22Rv1 (cell line): ENCODE results near the gene CEP164.

Experiments used
- ZFX ChIP-seq: fragments of 450-650 bp; IDR thresholded peaks from 2 replicates; pipeline ENCODE4 v1.6.1; 2017; ENCODE audit warnings: antibody characterized with exemption, borderline replicate concordance
- TF ChIP-seq, protein P1 (sequence below): fragments of 450-650 bp; IDR thresholded peaks from 2 replicates; pipeline ENCODE4 v1.5.1; 2017; ENCODE audit warnings: mild to moderate bottlenecking

DNA sequence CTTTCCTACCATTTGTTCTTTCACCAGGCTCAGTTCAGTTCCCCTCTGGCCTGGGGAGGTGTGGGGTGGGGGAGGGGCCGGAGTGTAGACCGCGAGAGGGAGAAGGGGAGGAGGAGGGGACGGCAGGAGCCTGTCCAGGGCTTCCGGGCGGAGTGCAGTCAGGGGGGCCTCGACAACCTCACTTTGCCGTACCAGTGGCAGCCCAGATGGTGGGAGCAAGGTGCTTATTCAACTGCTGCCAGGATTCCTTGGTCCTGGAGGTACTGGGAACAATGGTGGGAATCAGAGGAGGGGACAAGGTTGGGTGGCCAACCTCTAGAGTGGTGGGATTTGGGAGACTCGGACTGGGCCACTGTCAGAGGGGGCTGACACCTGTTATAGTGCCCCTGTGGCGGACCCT, 12.8 kb upstream of the CEP164 start:
- TF ChIP-seq, protein P1, sequence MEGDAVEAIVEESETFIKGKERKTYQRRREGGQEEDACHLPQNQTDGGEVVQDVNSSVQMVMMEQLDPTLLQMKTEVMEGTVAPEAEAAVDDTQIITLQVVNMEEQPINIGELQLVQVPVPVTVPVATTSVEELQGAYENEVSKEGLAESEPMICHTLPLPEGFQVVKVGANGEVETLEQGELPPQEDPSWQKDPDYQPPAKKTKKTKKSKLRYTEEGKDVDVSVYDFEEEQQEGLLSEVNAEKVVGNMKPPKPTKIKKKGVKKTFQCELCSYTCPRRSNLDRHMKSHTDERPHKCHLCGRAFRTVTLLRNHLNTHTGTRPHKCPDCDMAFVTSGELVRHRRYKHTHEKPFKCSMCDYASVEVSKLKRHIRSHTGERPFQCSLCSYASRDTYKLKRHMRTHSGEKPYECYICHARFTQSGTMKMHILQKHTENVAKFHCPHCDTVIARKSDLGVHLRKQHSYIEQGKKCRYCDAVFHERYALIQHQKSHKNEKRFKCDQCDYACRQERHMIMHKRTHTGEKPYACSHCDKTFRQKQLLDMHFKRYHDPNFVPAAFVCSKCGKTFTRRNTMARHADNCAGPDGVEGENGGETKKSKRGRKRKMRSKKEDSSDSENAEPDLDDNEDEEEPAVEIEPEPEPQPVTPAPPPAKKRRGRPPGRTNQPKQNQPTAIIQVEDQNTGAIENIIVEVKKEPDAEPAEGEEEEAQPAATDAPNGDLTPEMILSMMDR = no peak
- TF ChIP-seq ZFX = no peak
